Vagina (tissue), 2 donors: ENCODE measurements around the gene CCDC88C.

Source experiments
- POLR2A ChIP-seq, 2 donors: fragments of 450-650 bp; IDR thresholded peaks; one replicate each; pipeline ENCODE4 v1.6.1; 2017; ENCODE audit warnings: antibody characterized with exemption in 2 of 2, mild to moderate bottlenecking in 2 of 2, moderate library complexity in 2 of 2
- POLR2AphosphoS5 ChIP-seq, 2 donors: sonication (generic); formaldehyde crosslinking; IDR thresholded peaks; one replicate each; pipeline ENCODE4 v1.9.0; 2017; ENCODE audit warnings: antibody characterized with exemption in 2 of 2, mild to moderate bottlenecking in 2 of 2, low read depth in 1 of 2; ENCODE audit not compliant: insufficient read depth in 1 of 2
- TF ChIP-seq, protein P1 (sequence below), 3 experiments: fragments of 450-650 bp in 2 of 3; fragments of 200-600 bp in 1 of 3; sonication (generic) in 1 of 3; IDR thresholded peaks; one replicate each; pipeline ENCODE4 v1.5.1; 2017 to 2019; ENCODE audit warnings: antibody characterized with exemption in 3 of 3, mild to moderate bottlenecking in 2 of 3, moderate library complexity in 2 of 3

DNA sequence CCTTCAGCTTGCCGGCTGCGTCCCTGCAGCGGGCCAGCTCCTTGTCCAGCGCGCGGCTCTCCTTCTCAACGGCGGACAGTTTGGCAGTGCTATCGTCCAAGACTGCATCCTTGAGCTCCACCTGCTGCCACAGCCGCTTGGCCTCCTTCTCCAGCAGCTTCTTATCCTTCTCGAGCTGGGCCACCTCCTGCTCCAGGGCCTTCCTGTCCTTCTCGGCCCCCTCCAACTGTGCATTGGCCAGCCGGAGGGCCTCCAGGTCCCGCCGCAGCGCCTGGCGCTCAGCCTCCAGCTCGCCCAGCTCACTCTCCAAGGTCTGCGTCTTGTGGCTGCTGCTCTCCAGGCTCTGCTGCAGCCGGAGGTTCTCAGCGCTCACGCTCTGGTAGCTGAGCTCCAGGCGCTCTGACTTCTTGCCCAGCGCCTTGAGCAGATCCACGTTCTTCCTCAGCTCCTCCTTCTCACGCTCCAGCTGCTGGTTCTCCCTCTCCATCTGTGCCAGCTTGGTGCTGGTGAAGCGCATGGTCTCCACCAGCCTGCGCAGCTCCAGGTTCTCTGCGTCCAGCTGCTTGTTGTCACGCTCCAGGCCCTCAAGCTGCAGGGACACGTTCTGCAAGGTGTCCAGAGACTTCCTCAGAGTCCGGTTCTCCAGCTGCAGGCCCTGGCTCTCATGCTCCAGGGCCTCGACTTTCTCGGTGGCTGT lies 104.3 kb downstream of the CCDC88C start:
- TF ChIP-seq POLR2AphosphoS5 (IDR thresholded peaks at IDR 0.05; ENCODE audit: insufficient read depth in 1 of 2, low read depth in 1 of 2), result no peak
- TF ChIP-seq POLR2A (IDR thresholded peaks at IDR 0.05), result no peak
- TF ChIP-seq, protein P1, sequence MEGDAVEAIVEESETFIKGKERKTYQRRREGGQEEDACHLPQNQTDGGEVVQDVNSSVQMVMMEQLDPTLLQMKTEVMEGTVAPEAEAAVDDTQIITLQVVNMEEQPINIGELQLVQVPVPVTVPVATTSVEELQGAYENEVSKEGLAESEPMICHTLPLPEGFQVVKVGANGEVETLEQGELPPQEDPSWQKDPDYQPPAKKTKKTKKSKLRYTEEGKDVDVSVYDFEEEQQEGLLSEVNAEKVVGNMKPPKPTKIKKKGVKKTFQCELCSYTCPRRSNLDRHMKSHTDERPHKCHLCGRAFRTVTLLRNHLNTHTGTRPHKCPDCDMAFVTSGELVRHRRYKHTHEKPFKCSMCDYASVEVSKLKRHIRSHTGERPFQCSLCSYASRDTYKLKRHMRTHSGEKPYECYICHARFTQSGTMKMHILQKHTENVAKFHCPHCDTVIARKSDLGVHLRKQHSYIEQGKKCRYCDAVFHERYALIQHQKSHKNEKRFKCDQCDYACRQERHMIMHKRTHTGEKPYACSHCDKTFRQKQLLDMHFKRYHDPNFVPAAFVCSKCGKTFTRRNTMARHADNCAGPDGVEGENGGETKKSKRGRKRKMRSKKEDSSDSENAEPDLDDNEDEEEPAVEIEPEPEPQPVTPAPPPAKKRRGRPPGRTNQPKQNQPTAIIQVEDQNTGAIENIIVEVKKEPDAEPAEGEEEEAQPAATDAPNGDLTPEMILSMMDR (IDR thresholded peaks at IDR 0.05), result no peak
